ENCODE measurements around the gene ANKRD13C. TPM values are rescaled to one million over a fixed set of nuclear protein-coding genes. Genes with fewer than 3 reads are reported as not detected.
"Not testable (repeated sequence)": the region's sequence is repeated elsewhere in the genome, so short reads cannot be mapped to it uniquely, and the experiment has no call there.

ANKRD13C gene
- total and polyA plus RNA-seq, 10 donors, result 7.4 to 27.7 (median 20.7) TPM

GRCh38 chr1:70383483-70383882, 29.0 kb upstream of the ANKRD13C start:
- WGBS, 5 donors, result 79 to 94% (median 89%) methylated on average over 3 of the region's 3 CpGs
- Histone ChIP-seq H3K27ac (no peak overlapping the region), H3K36me3 (no peaks in the 10 kb centered on the region), H3K4me3 (no peak overlapping the region), H3K27me3 (replicated peaks in 1 of 7) (no peaks in the 10 kb centered on the region), H3K9me3 (no peaks in the 10 kb centered on the region), H3K4me1 (no peaks in the 10 kb centered on the region)
- TF ChIP-seq POLR2AphosphoS5 (IDR thresholded peaks at IDR 0.05) (no peak), CTCF (IDR thresholded peaks at IDR 0.05 in 8 of 11, conservative IDR thresholded peaks at IDR 0.05 in 3 of 11) (no peak), POLR2A (IDR thresholded peaks at IDR 0.05) (no peak)
- intact Hi-C loops (cut with DNase I; ENCODE audit: low total_unique reads), result no loop called here
- no peak for DNase-seq

- intact Hi-C loops (cut with DNase I; ENCODE audit: low total_unique reads), result no loop called here
- TF ChIP-seq POLR2A (IDR thresholded peaks at IDR 0.05) (no peak), CTCF (IDR thresholded peaks at IDR 0.05 in 8 of 11, conservative IDR thresholded peaks at IDR 0.05 in 3 of 11) (no peak), POLR2AphosphoS5 (IDR thresholded peaks at IDR 0.05) (no peak)
- no peaks in the 10 kb centered on the region for H3K27me3 ChIP-seq (replicated peaks in 1 of 7)
- no peak overlapping the region for H3K27ac ChIP-seq
- H3K36me3 ChIP-seq, result no peaks in the 10 kb centered on the region
- no peak for DNase-seq
- no peaks in the 10 kb centered on the region for H3K4me1 ChIP-seq
- no peaks in the 10 kb centered on the region for H3K9me3 ChIP-seq
- no peak overlapping the region for H3K4me3 ChIP-seq
Measured at GRCh38 chr1:70382682-70383081, 28.2 kb upstream of the ANKRD13C start.

GRCh38 chr1:70376196-70376595, 21.7 kb upstream of the ANKRD13C start:
- Histone ChIP-seq H3K4me1 (no peaks in the 10 kb centered on the region), H3K27ac (no peak overlapping the region), H3K4me3 (no peak overlapping the region), H3K9me3 (no peaks in the 10 kb centered on the region), H3K36me3 (no peaks in the 10 kb centered on the region), H3K27me3 (replicated peaks in 1 of 7) (no peaks in the 10 kb centered on the region)
- no peak for DNase-seq
- intact Hi-C loops (cut with DNase I; ENCODE audit: low total_unique reads), result no loop called here
- no peak for TF ChIP-seq POLR2AphosphoS5 (IDR thresholded peaks at IDR 0.05)
- 43 to 70% (median 57%) methylated on average over 6 of the region's 6 CpGs for WGBS, 5 donors

- WGBS, 5 donors, result 80 to 95% (median 89%) methylated on average over 2 of the region's 2 CpGs
- DNase-seq; H3K27me3 ChIP-seq (replicated peaks in 1 of 7); intact Hi-C loops (cut with DNase I; ENCODE audit: low total_unique reads); H3K27ac ChIP-seq; H3K9me3 ChIP-seq; H3K4me3 ChIP-seq; H3K36me3 ChIP-seq; H3K4me1 ChIP-seq: not testable (repeated sequence)
Measured at GRCh38 chr1:70373580-70373979, 19.1 kb upstream of the ANKRD13C start.

- Histone ChIP-seq H3K9me3 (no peaks in the 10 kb centered on the region), H3K27ac (no peak overlapping the region), H3K4me3 (no peak overlapping the region), H3K36me3 (peaks cover 0 to 12% (median 0%) of the 10 kb centered on the region in 6 donors), H3K27me3 (replicated peaks in 1 of 7) (no peaks in the 10 kb centered on the region), H3K4me1 (no peaks in the 10 kb centered on the region)
- 93 to 97% (median 96%) methylated on average over 4 of the region's 4 CpGs for WGBS, 5 donors
- TF ChIP-seq POLR2A (IDR thresholded peaks at IDR 0.05) (no peak), POLR2AphosphoS5 (IDR thresholded peaks at IDR 0.05) (no peak), CTCF (IDR thresholded peaks at IDR 0.05 in 8 of 11, conservative IDR thresholded peaks at IDR 0.05 in 3 of 11) (no peak)
- intact Hi-C loops (cut with DNase I; ENCODE audit: low total_unique reads), result no loop called here
- DNase-seq, result no peak
Measured at GRCh38 chr1:70372426-70372825, 17.9 kb upstream of the ANKRD13C start.

GRCh38 chr1:70371586-70371985, 17.1 kb upstream of the ANKRD13C start:
- H3K27me3 ChIP-seq (replicated peaks in 1 of 7); H3K4me1 ChIP-seq; intact Hi-C loops (cut with DNase I; ENCODE audit: low total_unique reads); DNase-seq; H3K4me3 ChIP-seq; H3K9me3 ChIP-seq; H3K27ac ChIP-seq: not testable (repeated sequence)
- 86 to 93% (median 89%) methylated on average over 3 of the region's 3 CpGs for WGBS, 5 donors
- H3K36me3 ChIP-seq, result peaks cover 0 to 16% (median 0%) of the 10 kb centered on the region in 6 donors

GRCh38 chr1:70367397-70367796, 12.9 kb upstream of the ANKRD13C start:
- H3K27me3 ChIP-seq (replicated peaks in 1 of 7); H3K27ac ChIP-seq; intact Hi-C loops (cut with DNase I; ENCODE audit: low total_unique reads); H3K4me1 ChIP-seq; H3K9me3 ChIP-seq; DNase-seq; H3K4me3 ChIP-seq: not testable (repeated sequence)
- peaks cover 0 to 16% (median 0%) of the 10 kb centered on the region in 6 donors for H3K36me3 ChIP-seq
- WGBS, 5 donors, result 80 to 92% (median 86%) methylated on average over 5 of the region's 5 CpGs

GRCh38 chr1:70366997-70367396, 12.5 kb upstream of the ANKRD13C start:
- intact Hi-C loops (cut with DNase I; ENCODE audit: low total_unique reads); H3K4me3 ChIP-seq; H3K4me1 ChIP-seq; DNase-seq; H3K9me3 ChIP-seq; H3K27me3 ChIP-seq (replicated peaks in 1 of 7); H3K27ac ChIP-seq: not testable (repeated sequence)
- peaks cover 0 to 16% (median 0%) of the 10 kb centered on the region in 6 donors for H3K36me3 ChIP-seq
- 67 to 93% (median 88%) methylated on average over 3 of the region's 3 CpGs for WGBS, 5 donors

Measured in spleen (tissue), 11 donors.